Smooth muscle cell of the pulmonary artery (primary cell): ENCODE results near the gene RTP1. TPM values are rescaled to one million over a fixed set of nuclear protein-coding genes. Genes with fewer than 3 reads are reported as not detected.

ENCODE experiments used
- total RNA-seq: library from RNA; depleted of rRNA; stranded (reverse); fragments of >200 nt; gene quantifications from 2 replicates; pipeline ENCODE4 v1.2.3, GENCODE V29; 2014

The RTP1 gene, protein sequence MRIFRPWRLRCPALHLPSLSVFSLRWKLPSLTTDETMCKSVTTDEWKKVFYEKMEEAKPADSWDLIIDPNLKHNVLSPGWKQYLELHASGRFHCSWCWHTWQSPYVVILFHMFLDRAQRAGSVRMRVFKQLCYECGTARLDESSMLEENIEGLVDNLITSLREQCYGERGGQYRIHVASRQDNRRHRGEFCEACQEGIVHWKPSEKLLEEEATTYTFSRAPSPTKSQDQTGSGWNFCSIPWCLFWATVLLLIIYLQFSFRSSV
- total RNA-seq: not detected in 2 replicates

DNA sequence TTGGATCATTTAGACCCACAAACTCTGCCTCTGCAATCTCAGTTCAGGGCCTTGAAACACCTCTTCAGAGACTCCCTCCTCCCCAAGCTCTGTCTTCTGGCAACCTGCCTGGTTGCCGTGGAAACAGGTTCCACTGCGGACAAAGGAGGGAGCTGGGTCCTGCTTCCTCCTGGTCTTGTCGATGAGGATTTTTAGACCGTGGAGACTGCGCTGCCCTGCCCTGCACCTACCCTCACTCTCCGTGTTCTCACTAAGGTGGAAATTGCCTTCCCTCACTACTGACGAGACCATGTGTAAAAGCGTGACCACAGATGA, at the start of gene RTP1:
TSS of gene RTP1 (plus strand) at position 152 of the 315 bp plus-strand sequence. CDS start at position 182, 30 bp downstream.

Other genes with a start within 250 kb of the RTP1 start
- 9.4 and 13.8 TPM in 2 replicates for gene RPL39L, start 58.0 kb upstream of the RTP1 start, total RNA-seq
- gene MASP1, start 94.3 kb downstream of the RTP1 start, total RNA-seq: 1.7 and 5.7 TPM in 2 replicates
- gene RTP4, start 170.9 kb downstream of the RTP1 start, total RNA-seq: 0.20 and 0.59 TPM in 2 replicates